HEK293T (cell line): ENCODE measurements around the gene ESRRB.

Experiments
- BHLHE40 ChIP-seq: fragments of 450-650 bp; IDR thresholded peaks from 2 replicates; pipeline ENCODE4 v1.6.1; 2016; ENCODE audit warnings: mild to moderate bottlenecking, moderate library complexity, borderline replicate concordance
- FOXA1 ChIP-seq: fragments of 450-650 bp; IDR thresholded peaks from 2 replicates; pipeline ENCODE4 v1.6.1; 2016; ENCODE audit warnings: mild to moderate bottlenecking
- FOXK2 ChIP-seq: fragments of 450-650 bp; IDR thresholded peaks from 2 replicates; pipeline ENCODE4 v1.6.1; 2016; ENCODE audit warnings: mild to moderate bottlenecking
- FOXM1 ChIP-seq: fragments of 450-650 bp; IDR thresholded peaks from 2 replicates; pipeline ENCODE4 v1.6.1; 2017; ENCODE audit warnings: mild to moderate bottlenecking, borderline replicate concordance
- L3MBTL2 ChIP-seq: fragments of 450-650 bp; conservative IDR thresholded peaks from 2 replicates; pipeline ENCODE4 v1.6.1; 2016; ENCODE audit warnings: mild to moderate bottlenecking
- NFRKB ChIP-seq: fragments of 450-650 bp; IDR thresholded peaks from 2 replicates; pipeline ENCODE4 v1.6.1; 2016; ENCODE audit warnings: mild to moderate bottlenecking, moderate library complexity
- PKNOX1 ChIP-seq: fragments of 450-650 bp; IDR thresholded peaks from 2 replicates; pipeline ENCODE4 v1.6.1; 2016
- SP1 ChIP-seq: fragments of 450-650 bp; IDR thresholded peaks from 2 replicates; pipeline ENCODE4 v1.6.1; 2017
- SUZ12 ChIP-seq: fragments of 450-650 bp; IDR thresholded peaks from 2 replicates; pipeline ENCODE4 v1.6.1; 2016; ENCODE audit warnings: mild to moderate bottlenecking
- TARDBP ChIP-seq: fragments of 450-650 bp; IDR thresholded peaks from 2 replicates; pipeline ENCODE4 v1.6.1; 2016

GRCh38 chr14:76491172-76491930 is 115.4 kb downstream of the ESRRB start:
- TF ChIP-seq L3MBTL2 (no peak), FOXK2 (no peak), FOXM1 (no peak), SP1 (no peak), NFRKB (no peak), PKNOX1 (no peak), FOXA1 (no peak), SUZ12 (no peak), TARDBP (no peak), BHLHE40 (no peak)
